ENCODE data around the gene CRP. TPM values are rescaled to one million over a fixed set of nuclear protein-coding genes. Genes with fewer than 3 reads are reported as not detected.

Gene CRP
- total RNA-seq, 2 donors from 2014 or later: 1.2 TPM; not detected in 1

- Histone ChIP-seq H3K4me3 (ENCODE audit: low read length) (no peak overlapping the region), H3K27me3 (ENCODE audit: control insufficient read depth, insufficient read depth, low read length, poor library complexity, severe bottlenecking) (no peaks in the 10 kb centered on the region), H3K9ac (ENCODE audit: extremely low read depth, low read length, poor library complexity, severe bottlenecking) (no peak overlapping the region), H3K4me1 (ENCODE audit: control insufficient read depth, insufficient read depth, low read length) (peaks cover 2% of the 10 kb centered on the region), H3K9me3 (ENCODE audit: control insufficient read depth, low read length) (peaks cover 9% of the 10 kb centered on the region), H3K27ac (ENCODE audit: low read depth, low read length) (no peak overlapping the region), H3K36me3 (ENCODE audit: control insufficient read depth, insufficient read depth, low read length) (no peaks in the 10 kb centered on the region)
- no peak overlapping the region for H3K4me3 Mint-ChIP-seq
- TF ChIP-seq CTCF (conservative IDR thresholded peaks at IDR 0.05): no peak
- no peak overlapping the region for H3K27ac Mint-ChIP-seq
- H3K4me1 Mint-ChIP-seq: peaks cover 3% of the 10 kb centered on the region
- no peak for DNase-seq
- H3K27me3 Mint-ChIP-seq (ENCODE audit: insufficient read depth): no peaks in the 10 kb centered on the region
- H3K9me3 Mint-ChIP-seq: peaks cover 43% of the 10 kb centered on the region
- WGBS, 2 experiments (ENCODE audit: insufficient coverage in 1 of 2, insufficient read length in 1 of 2): 93 to 97% methylated on average over 2 to 3 of the region's 3 CpGs
- H3K36me3 Mint-ChIP-seq (ENCODE audit: low read depth): no peaks in the 10 kb centered on the region
These were observed 50.1 kb downstream of the CRP start for GRCh38 chr1:159664247-159664646.

GRCh38 chr1:159663552-159663951 is 50.8 kb downstream of the CRP start:
- no peaks in the 10 kb centered on the region for H3K27me3 ChIP-seq (ENCODE audit: control insufficient read depth, insufficient read depth, low read length, poor library complexity, severe bottlenecking)
- H3K4me3 Mint-ChIP-seq: no peak overlapping the region
- no peak for DNase-seq
- H3K36me3 Mint-ChIP-seq (ENCODE audit: low read depth): no peaks in the 10 kb centered on the region
- H3K9me3 Mint-ChIP-seq: peaks cover 43% of the 10 kb centered on the region
- H3K4me3 ChIP-seq (ENCODE audit: low read length): no peak overlapping the region
- H3K9me3 ChIP-seq (ENCODE audit: control insufficient read depth, low read length): peaks cover 9% of the 10 kb centered on the region
- H3K4me1 Mint-ChIP-seq: peaks cover 3% of the 10 kb centered on the region
- H3K27me3 Mint-ChIP-seq (ENCODE audit: insufficient read depth): no peaks in the 10 kb centered on the region
- no peaks in the 10 kb centered on the region for H3K4me1 ChIP-seq (ENCODE audit: control insufficient read depth, insufficient read depth, low read length)
- 100% methylated on average over 1 of the region's 2 CpGs; no CpG with 5 or more reads in 1 of the 2 experiments for WGBS, 2 experiments (ENCODE audit: insufficient coverage in 1 of 2, insufficient read length in 1 of 2)
- H3K27ac Mint-ChIP-seq: no peak overlapping the region
- H3K9ac ChIP-seq (ENCODE audit: extremely low read depth, low read length, poor library complexity, severe bottlenecking): no peak overlapping the region
- H3K27ac ChIP-seq (ENCODE audit: low read depth, low read length): no peak overlapping the region
- no peaks in the 10 kb centered on the region for H3K36me3 ChIP-seq (ENCODE audit: control insufficient read depth, insufficient read depth, low read length)
- TF ChIP-seq CTCF (conservative IDR thresholded peaks at IDR 0.05): no peak

Other genes with a start within 250 kb of the CRP start
- gene OR10J5, start 178.6 kb downstream of the CRP start, total RNA-seq: not detected
- gene APCS, start 126.8 kb downstream of the CRP start, total RNA-seq: not detected
- 10 to 100 TPM; 28.8 to 32.3 TPM for gene DUSP23, start 66.4 kb upstream of the CRP start, total RNA-seq
- not detected for gene FCRL6, start 87.8 kb upstream of the CRP start, total RNA-seq
- not detected for gene SLAMF8, start 112.3 kb upstream of the CRP start, total RNA-seq
- not detected for gene VSIG8, start 148.1 kb upstream of the CRP start, total RNA-seq
- gene CFAP45, start 185.6 kb upstream of the CRP start, total RNA-seq: under 1 TPM; 0.49 to 0.55 TPM
- 100 to 1,000 TPM; 136 to 221 TPM for gene TAGLN2, start 210.9 kb upstream of the CRP start, total RNA-seq
- 1 to 10 TPM; 7.5 to 9.2 TPM for gene IGSF9, start 231.0 kb upstream of the CRP start, total RNA-seq
- not detected for gene SLAMF9, start 239.6 kb upstream of the CRP start, total RNA-seq

Measured in endodermal cell (in vitro differentiated cells).